Measurements from ENCODE around the gene ATP5MK.

The ATP5MK gene

DNA sequence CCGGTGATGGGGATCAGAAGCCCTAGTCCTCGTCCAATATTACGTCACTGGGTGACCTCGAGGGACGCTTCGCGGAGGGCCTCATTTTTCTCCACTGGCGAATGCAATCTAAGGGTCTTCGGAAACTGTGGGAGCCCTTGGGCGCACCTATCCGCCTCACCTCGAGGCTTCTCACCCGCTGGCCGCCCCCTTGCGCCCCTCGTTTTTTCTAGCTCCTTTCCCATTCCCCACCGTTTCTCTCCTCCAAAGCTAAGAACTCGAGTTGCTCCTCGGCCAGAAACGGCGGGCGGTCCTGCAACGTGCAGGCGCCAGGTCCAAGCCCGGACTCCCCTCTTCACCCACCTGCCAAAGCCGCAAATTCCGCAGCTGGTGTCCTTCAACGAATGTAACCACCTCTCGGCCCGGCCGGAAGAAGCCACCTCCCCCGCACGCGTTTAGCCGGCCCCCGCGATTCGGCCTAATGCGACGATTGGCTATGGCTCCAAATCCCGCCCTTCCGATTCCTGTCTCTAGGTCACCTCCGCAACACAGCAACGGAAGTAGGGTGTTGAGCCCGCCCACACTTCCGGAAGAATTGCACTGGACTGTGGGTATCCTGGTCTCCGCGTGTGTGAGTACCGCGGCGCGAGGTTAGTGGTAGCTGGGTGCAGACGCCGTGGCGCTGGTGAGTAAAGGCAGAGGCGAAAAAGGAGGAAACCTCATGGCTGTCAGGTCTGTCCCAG is at the start of gene ATP5MK, which contains the start of gene PDCD11:
ATP5MK (minus strand) TSS at position 409 of the 722 bp plus-strand sequence. CDS start 4,018 bp downstream, outside the sequence.
PDCD11 (plus strand) TSS at position 560 of the 722 bp plus-strand sequence. CDS start 1,801 bp downstream, outside the sequence.
- peak; percentile 99 for DNase-seq (ENCODE audit: low read depth)
- H3K4me3 ChIP-seq (ENCODE audit: low read length): peak within 1 kb of the TSS; percentile 99
- peak; percentile 23 for TF ChIP-seq CTCF (IDR thresholded peaks at IDR 0.05; ENCODE audit: insufficient read depth, low read depth, low read length, missing control alignments)

DNA sequence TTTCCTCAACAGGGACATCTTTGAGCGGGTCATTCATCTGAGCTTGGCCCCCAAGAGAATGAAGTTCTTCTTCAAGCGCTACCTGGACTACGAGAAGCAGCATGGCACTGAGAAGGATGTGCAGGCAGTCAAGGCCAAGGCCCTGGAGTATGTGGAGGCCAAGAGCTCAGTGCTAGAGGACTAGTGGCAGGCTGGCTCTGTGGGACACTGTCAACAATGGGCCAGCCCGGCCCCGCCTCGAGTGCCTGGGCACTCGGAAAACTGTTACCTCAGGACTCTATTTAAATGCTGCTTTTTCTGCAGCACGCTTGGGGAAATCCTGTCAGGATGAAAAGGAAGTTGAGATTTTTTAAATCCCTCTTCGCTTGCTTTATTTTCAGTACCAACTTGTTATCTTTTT is 49.1 kb upstream of the ATP5MK start:
- DNase-seq (ENCODE audit: low read depth): no peak
- no peak for TF ChIP-seq CTCF (IDR thresholded peaks at IDR 0.05; ENCODE audit: insufficient read depth, low read depth, low read length, missing control alignments)
- H3K4me3 ChIP-seq (ENCODE audit: low read length): no peak overlapping the region

DNA sequence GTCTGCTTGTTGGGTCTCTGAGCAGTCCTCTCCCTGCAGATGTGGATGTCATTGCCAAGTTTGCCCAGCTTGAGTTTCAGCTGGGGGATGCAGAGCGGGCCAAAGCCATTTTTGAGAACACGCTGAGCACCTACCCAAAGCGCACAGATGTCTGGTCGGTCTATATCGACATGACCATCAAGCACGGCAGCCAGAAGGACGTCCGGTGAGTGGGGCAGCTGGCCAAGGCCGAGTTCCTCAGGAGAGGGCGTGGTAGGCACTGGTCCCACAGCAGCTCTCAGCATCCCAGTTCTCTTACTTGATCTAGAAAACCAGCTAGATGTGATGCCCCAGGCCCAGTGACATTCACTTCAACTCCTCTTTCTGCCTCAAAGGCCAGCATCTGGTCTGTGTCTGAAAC is 48.2 kb upstream of the ATP5MK start:
- no peak for TF ChIP-seq CTCF (IDR thresholded peaks at IDR 0.05; ENCODE audit: insufficient read depth, low read depth, low read length, missing control alignments)
- no peak overlapping the region for H3K4me3 ChIP-seq (ENCODE audit: low read length)
- no peak for DNase-seq (ENCODE audit: low read depth)

DNA sequence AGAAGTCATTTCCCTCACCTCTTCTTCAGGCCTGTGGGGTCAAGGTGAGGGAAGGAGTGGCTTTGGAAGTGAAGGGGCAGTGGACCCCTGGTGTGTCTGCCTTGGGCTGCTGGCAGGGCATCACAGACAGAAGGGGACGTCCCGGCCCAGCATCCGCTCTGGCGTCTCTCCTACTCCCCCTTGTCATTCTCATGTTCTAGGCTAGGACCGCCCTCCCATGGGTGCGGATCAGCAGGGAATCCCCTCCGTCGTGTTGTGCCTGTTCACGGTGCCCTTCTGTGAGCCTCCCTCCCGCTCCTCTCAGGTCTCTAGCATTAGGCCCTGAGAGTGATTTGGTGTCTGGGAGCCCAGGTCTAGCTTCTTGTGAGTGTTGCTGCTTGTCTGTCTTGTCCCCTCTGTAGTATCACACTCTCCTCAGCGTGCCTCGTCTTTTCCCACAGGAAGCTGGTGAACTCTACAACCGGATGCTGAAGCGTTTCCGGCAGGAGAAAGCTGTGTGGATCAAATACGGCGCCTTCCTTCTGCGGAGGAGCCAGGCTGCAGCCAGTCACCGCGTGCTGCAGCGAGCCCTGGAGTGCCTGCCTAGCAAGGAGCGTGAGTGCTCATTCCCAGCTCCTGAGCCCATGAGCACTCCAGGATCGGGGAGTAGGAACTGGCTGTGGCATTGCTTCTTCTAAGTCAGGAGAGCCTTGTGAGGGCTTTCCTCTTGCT is 47.4 kb upstream of the ATP5MK start:
- no peak overlapping the region for H3K4me3 ChIP-seq (ENCODE audit: low read length)
- TF ChIP-seq CTCF (IDR thresholded peaks at IDR 0.05; ENCODE audit: insufficient read depth, low read depth, low read length, missing control alignments): no peak
- no peak for DNase-seq (ENCODE audit: low read depth)

GRCh38 chr10:103442031-103442461 is 45.8 kb upstream of the ATP5MK start:
- DNase-seq (ENCODE audit: low read depth): no peak
- no peak overlapping the region for H3K4me3 ChIP-seq (ENCODE audit: low read length)
- TF ChIP-seq CTCF (IDR thresholded peaks at IDR 0.05; ENCODE audit: insufficient read depth, low read depth, low read length, missing control alignments): no peak

DNA sequence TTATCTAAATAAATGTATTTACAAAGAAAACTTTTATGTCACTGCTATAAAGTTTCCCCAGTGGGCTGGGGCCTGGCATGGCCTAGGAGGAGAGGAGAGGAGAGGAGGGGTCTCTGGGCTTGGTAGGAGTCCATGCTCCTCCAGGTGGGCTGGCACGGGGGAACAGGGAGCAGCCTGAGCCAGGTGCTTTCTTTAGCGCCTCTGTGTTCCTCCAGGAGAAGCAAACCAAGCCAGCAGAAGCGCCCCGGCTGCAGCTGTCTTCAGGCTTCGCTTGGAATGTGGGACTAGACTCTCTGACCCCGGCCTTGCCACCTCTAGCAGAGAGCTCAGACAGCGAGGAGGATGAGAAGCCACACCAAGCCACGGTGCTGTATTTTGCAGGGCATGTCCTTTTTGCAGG is 45.3 kb upstream of the ATP5MK start:
- DNase-seq (ENCODE audit: low read depth): no peak
- TF ChIP-seq CTCF (IDR thresholded peaks at IDR 0.05; ENCODE audit: insufficient read depth, low read depth, low read length, missing control alignments): no peak
- no peak overlapping the region for H3K4me3 ChIP-seq (ENCODE audit: low read length)
